ENCODE results near the gene GDF11.
"Not testable (repeated sequence)": the region's sequence is repeated elsewhere in the genome, so short reads cannot be mapped to it uniquely, and the experiment has no call there.

The GDF11 gene

GRCh38 chr12:55755246-55755645, 12.3 kb downstream of the GDF11 start:
- Histone ChIP-seq H3K9ac (ENCODE audit: low read depth in 1 of 2, low read length in 2 of 2) (no peak overlapping the region), H3K27ac (ENCODE audit: low read depth in 2 of 2, low read length in 2 of 2) (no peak overlapping the region), H3K36me3 (ENCODE audit: control insufficient read depth in 2 of 2, insufficient read depth in 2 of 2, low read length in 2 of 2) (peaks cover 47 to 66% of the 10 kb centered on the region in 2 donors), H3K9me3 (ENCODE audit: control insufficient read depth in 2 of 2, low read length in 2 of 2) (no peaks in the 10 kb centered on the region), H3K4me1 (ENCODE audit: control insufficient read depth in 2 of 2, insufficient read depth in 2 of 2, low read length in 2 of 2) (no peaks in the 10 kb centered on the region), H3K4me3 (ENCODE audit: low read length in 2 of 2) (no peak overlapping the region), H3K27me3 (ENCODE audit: control insufficient read depth in 2 of 2, insufficient read depth in 2 of 2, low read length in 2 of 2) (no peaks in the 10 kb centered on the region)

GRCh38 chr12:55757701-55758100, 14.8 kb downstream of the GDF11 start:
- Histone ChIP-seq H3K27me3 (ENCODE audit: control insufficient read depth in 2 of 2, insufficient read depth in 2 of 2, low read length in 2 of 2) (no peaks in the 10 kb centered on the region), H3K27ac (ENCODE audit: low read depth in 2 of 2, low read length in 2 of 2) (no peak overlapping the region), H3K36me3 (ENCODE audit: control insufficient read depth in 2 of 2, insufficient read depth in 2 of 2, low read length in 2 of 2) (peaks cover 37 to 57% of the 10 kb centered on the region in 2 donors), H3K4me1 (ENCODE audit: control insufficient read depth in 2 of 2, insufficient read depth in 2 of 2, low read length in 2 of 2) (no peaks in the 10 kb centered on the region), H3K4me3 (ENCODE audit: low read length in 2 of 2) (no peak overlapping the region), H3K9ac (ENCODE audit: low read depth in 1 of 2, low read length in 2 of 2) (no peak overlapping the region), H3K9me3 (ENCODE audit: control insufficient read depth in 2 of 2, low read length in 2 of 2) (no peaks in the 10 kb centered on the region)

GRCh38 chr12:55758575-55758974, 15.7 kb downstream of the GDF11 start:
- not testable (repeated sequence) for H3K4me1 ChIP-seq (ENCODE audit: control insufficient read depth in 2 of 2, insufficient read depth in 2 of 2, low read length in 2 of 2)

GRCh38 chr12:55760663-55761062, 17.7 kb downstream of the GDF11 start:
- peaks cover 31 to 50% of the 10 kb centered on the region in 2 donors for H3K36me3 ChIP-seq (ENCODE audit: control insufficient read depth in 2 of 2, insufficient read depth in 2 of 2, low read length in 2 of 2)
- no peaks in the 10 kb centered on the region for H3K9me3 ChIP-seq (ENCODE audit: control insufficient read depth in 2 of 2, low read length in 2 of 2)
- no peak overlapping the region for H3K27ac ChIP-seq (ENCODE audit: low read depth in 2 of 2, low read length in 2 of 2)
- no peak overlapping the region for H3K9ac ChIP-seq (ENCODE audit: low read depth in 1 of 2, low read length in 2 of 2)
- no peaks in the 10 kb centered on the region for H3K27me3 ChIP-seq (ENCODE audit: control insufficient read depth in 2 of 2, insufficient read depth in 2 of 2, low read length in 2 of 2)
- H3K4me3 ChIP-seq (ENCODE audit: low read length in 2 of 2), result no peak overlapping the region
- no peaks in the 10 kb centered on the region for H3K4me1 ChIP-seq (ENCODE audit: control insufficient read depth in 2 of 2, insufficient read depth in 2 of 2, low read length in 2 of 2)

More at GRCh38 chr12:55758575-55758974, 15.7 kb downstream of the GDF11 start:
- not testable (repeated sequence) for H3K27ac ChIP-seq (ENCODE audit: low read depth in 2 of 2, low read length in 2 of 2); H3K4me3 ChIP-seq (ENCODE audit: low read length in 2 of 2); H3K27me3 ChIP-seq (ENCODE audit: control insufficient read depth in 2 of 2, insufficient read depth in 2 of 2, low read length in 2 of 2); H3K9ac ChIP-seq (ENCODE audit: low read depth in 1 of 2, low read length in 2 of 2); H3K9me3 ChIP-seq (ENCODE audit: control insufficient read depth in 2 of 2, low read length in 2 of 2)
- H3K36me3 ChIP-seq (ENCODE audit: control insufficient read depth in 2 of 2, insufficient read depth in 2 of 2, low read length in 2 of 2), result peaks cover 31 to 52% of the 10 kb centered on the region in 2 donors

- Histone ChIP-seq H3K27ac (ENCODE audit: low read depth in 2 of 2, low read length in 2 of 2) (no peak overlapping the region), H3K9me3 (ENCODE audit: control insufficient read depth in 2 of 2, low read length in 2 of 2) (no peaks in the 10 kb centered on the region), H3K4me1 (ENCODE audit: control insufficient read depth in 2 of 2, insufficient read depth in 2 of 2, low read length in 2 of 2) (no peaks in the 10 kb centered on the region), H3K4me3 (ENCODE audit: low read length in 2 of 2) (no peak overlapping the region), H3K9ac (ENCODE audit: low read depth in 1 of 2, low read length in 2 of 2) (no peak overlapping the region), H3K36me3 (ENCODE audit: control insufficient read depth in 2 of 2, insufficient read depth in 2 of 2, low read length in 2 of 2) (peaks cover 21 to 41% of the 10 kb centered on the region in 2 donors), H3K27me3 (ENCODE audit: control insufficient read depth in 2 of 2, insufficient read depth in 2 of 2, low read length in 2 of 2) (no peaks in the 10 kb centered on the region)
Observed at GRCh38 chr12:55762646-55763045, 19.7 kb downstream of the GDF11 start.

GRCh38 chr12:55765736-55766290, 22.9 kb downstream of the GDF11 start:
- Histone ChIP-seq H3K36me3 (ENCODE audit: control insufficient read depth in 2 of 2, insufficient read depth in 2 of 2, low read length in 2 of 2) (peaks cover 5 to 32% of the 10 kb centered on the region in 2 donors), H3K9ac (ENCODE audit: low read depth in 1 of 2, low read length in 2 of 2) (no peak overlapping the region), H3K27me3 (ENCODE audit: control insufficient read depth in 2 of 2, insufficient read depth in 2 of 2, low read length in 2 of 2) (no peaks in the 10 kb centered on the region), H3K9me3 (ENCODE audit: control insufficient read depth in 2 of 2, low read length in 2 of 2) (no peaks in the 10 kb centered on the region), H3K4me1 (ENCODE audit: control insufficient read depth in 2 of 2, insufficient read depth in 2 of 2, low read length in 2 of 2) (no peaks in the 10 kb centered on the region), H3K4me3 (ENCODE audit: low read length in 2 of 2) (no peak overlapping the region), H3K27ac (ENCODE audit: low read depth in 2 of 2, low read length in 2 of 2) (no peak overlapping the region)

GRCh38 chr12:55767156-55767555, 24.2 kb downstream of the GDF11 start:
- H3K4me1 ChIP-seq (ENCODE audit: control insufficient read depth in 2 of 2, insufficient read depth in 2 of 2, low read length in 2 of 2), result no peaks in the 10 kb centered on the region
- no peaks in the 10 kb centered on the region for H3K27me3 ChIP-seq (ENCODE audit: control insufficient read depth in 2 of 2, insufficient read depth in 2 of 2, low read length in 2 of 2)
- H3K9ac ChIP-seq (ENCODE audit: low read depth in 1 of 2, low read length in 2 of 2), result no peak overlapping the region
- H3K9me3 ChIP-seq (ENCODE audit: control insufficient read depth in 2 of 2, low read length in 2 of 2), result no peaks in the 10 kb centered on the region
- H3K4me3 ChIP-seq (ENCODE audit: low read length in 2 of 2), result no peak overlapping the region
- H3K27ac ChIP-seq (ENCODE audit: low read depth in 2 of 2, low read length in 2 of 2), result no peak overlapping the region
- H3K36me3 ChIP-seq (ENCODE audit: control insufficient read depth in 2 of 2, insufficient read depth in 2 of 2, low read length in 2 of 2), result peaks cover 12 to 40% of the 10 kb centered on the region in 2 donors

GRCh38 chr12:55771736-55772135, 28.8 kb downstream of the GDF11 start:
- H3K4me1 ChIP-seq (ENCODE audit: control insufficient read depth in 2 of 2, insufficient read depth in 2 of 2, low read length in 2 of 2), result no peaks in the 10 kb centered on the region

GRCh38 chr12:55777856-55778255, 34.9 kb downstream of the GDF11 start:
- H3K4me3 ChIP-seq (ENCODE audit: low read length in 2 of 2), result no peak overlapping the region
- no peak overlapping the region for H3K27ac ChIP-seq (ENCODE audit: low read depth in 2 of 2, low read length in 2 of 2)
- H3K9ac ChIP-seq (ENCODE audit: low read depth in 1 of 2, low read length in 2 of 2), result no peak overlapping the region
- H3K36me3 ChIP-seq (ENCODE audit: control insufficient read depth in 2 of 2, insufficient read depth in 2 of 2, low read length in 2 of 2), result peaks cover 36 to 38% of the 10 kb centered on the region in 2 donors
- H3K9me3 ChIP-seq (ENCODE audit: control insufficient read depth in 2 of 2, low read length in 2 of 2), result no peaks in the 10 kb centered on the region
- H3K27me3 ChIP-seq (ENCODE audit: control insufficient read depth in 2 of 2, insufficient read depth in 2 of 2, low read length in 2 of 2), result no peaks in the 10 kb centered on the region
- no peaks in the 10 kb centered on the region for H3K4me1 ChIP-seq (ENCODE audit: control insufficient read depth in 2 of 2, insufficient read depth in 2 of 2, low read length in 2 of 2)

More at GRCh38 chr12:55771736-55772135, 28.8 kb downstream of the GDF11 start:
- Histone ChIP-seq H3K9me3 (ENCODE audit: control insufficient read depth in 2 of 2, low read length in 2 of 2) (no peaks in the 10 kb centered on the region), H3K27ac (ENCODE audit: low read depth in 2 of 2, low read length in 2 of 2) (no peak overlapping the region), H3K36me3 (ENCODE audit: control insufficient read depth in 2 of 2, insufficient read depth in 2 of 2, low read length in 2 of 2) (peaks cover 19 to 21% of the 10 kb centered on the region in 2 donors), H3K9ac (ENCODE audit: low read depth in 1 of 2, low read length in 2 of 2) (no peak overlapping the region), H3K4me3 (ENCODE audit: low read length in 2 of 2) (no peak overlapping the region), H3K27me3 (ENCODE audit: control insufficient read depth in 2 of 2, insufficient read depth in 2 of 2, low read length in 2 of 2) (no peaks in the 10 kb centered on the region)

- H3K27ac ChIP-seq (ENCODE audit: low read depth in 2 of 2, low read length in 2 of 2), result no peak overlapping the region
- no peaks in the 10 kb centered on the region for H3K4me1 ChIP-seq (ENCODE audit: control insufficient read depth in 2 of 2, insufficient read depth in 2 of 2, low read length in 2 of 2)
- H3K4me3 ChIP-seq (ENCODE audit: low read length in 2 of 2), result no peak overlapping the region
- no peak overlapping the region for H3K9ac ChIP-seq (ENCODE audit: low read depth in 1 of 2, low read length in 2 of 2)
- H3K27me3 ChIP-seq (ENCODE audit: control insufficient read depth in 2 of 2, insufficient read depth in 2 of 2, low read length in 2 of 2), result no peaks in the 10 kb centered on the region
- peaks cover 53 to 57% of the 10 kb centered on the region in 2 donors for H3K36me3 ChIP-seq (ENCODE audit: control insufficient read depth in 2 of 2, insufficient read depth in 2 of 2, low read length in 2 of 2)
- H3K9me3 ChIP-seq (ENCODE audit: control insufficient read depth in 2 of 2, low read length in 2 of 2), result no peaks in the 10 kb centered on the region
Observed at GRCh38 chr12:55780685-55781084, 37.8 kb downstream of the GDF11 start.
